ENCODE measurements around the gene ZNF664.

The ZNF664 gene

DNA sequence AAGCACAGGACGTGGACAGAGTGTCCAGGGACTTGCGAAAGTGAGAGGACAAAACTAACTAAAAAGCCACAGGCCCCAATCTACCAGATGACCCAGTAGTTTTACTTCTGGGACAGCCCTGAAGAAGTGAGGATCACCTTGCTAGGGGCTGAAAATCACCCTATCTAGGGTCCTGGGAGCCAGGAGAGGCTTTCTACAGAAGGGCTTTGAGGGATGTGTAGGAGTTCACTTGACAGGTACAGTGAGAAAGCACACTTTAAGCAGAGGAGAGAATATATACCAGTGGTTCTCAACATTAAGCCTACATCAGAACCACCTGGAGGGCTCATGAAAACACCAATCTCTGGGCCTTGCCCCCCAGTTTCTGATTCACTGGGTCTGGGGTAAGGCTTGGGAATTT lies 60.8 kb downstream of the ZNF664 start:
- DNase-seq (ENCODE audit: low read depth in 2 of 2), result no peak

DNA sequence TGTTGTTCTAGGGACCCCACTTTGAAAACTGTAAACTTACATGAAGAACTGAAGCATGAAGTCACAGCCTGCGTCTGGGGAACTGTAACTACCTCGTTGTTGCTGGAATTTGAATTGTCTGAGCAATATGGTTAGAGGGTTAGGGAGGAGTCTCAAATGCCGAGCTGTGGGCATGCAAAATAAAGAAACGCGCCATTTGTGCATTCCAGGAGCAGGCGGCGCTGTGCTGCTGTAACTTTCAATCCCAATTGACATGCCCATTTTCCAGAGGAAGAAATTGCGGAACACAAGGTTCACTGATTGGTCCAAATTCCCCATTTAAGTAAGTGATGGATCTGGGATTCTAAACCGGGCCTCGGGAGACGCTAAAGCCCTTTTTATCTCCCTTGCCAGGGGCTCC lies 61.3 kb downstream of the ZNF664 start:
- DNase-seq (ENCODE audit: low read depth in 2 of 2), result no peak

DNA sequence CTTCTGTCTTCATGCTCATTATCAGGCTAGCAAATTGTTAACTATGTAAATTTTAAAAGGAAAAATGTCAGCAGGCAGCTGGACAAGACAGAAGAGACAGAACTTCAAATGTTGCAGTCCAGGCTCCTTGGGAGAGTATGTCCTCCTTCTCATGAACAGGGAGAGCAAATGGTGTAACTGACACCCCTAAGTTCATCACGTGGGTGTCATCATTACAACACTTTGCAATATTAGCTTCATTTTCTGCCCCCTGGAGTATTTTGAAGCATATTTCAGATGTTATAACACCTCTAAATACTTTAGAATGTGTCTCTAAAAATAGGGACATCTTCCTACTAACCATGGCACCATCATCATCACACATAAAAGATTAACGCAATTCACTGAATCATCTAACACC lies 62.1 kb downstream of the ZNF664 start:
- no peak for DNase-seq (ENCODE audit: low read depth in 2 of 2)

DNA sequence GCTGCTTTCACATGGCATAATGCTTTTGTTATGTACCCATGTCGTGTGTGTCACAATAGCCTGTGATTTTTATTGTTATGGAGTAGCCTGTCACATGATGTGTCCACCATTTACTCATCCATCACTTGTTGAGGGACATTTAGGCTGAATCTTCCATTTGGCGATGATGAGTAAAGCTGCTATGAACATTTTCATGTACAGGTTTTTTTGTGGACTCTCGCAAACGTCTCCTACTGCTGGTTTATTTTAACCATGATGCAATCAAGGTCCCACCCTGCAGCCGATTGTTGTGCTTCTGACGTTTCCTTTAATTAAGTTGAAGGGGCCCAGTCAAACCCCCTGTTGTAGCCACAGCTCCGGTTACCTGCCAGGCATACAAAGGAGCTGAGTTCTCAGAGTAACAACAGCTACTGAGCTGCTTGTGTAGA lies 63.2 kb downstream of the ZNF664 start:
- DNase-seq (ENCODE audit: low read depth in 2 of 2), result no peak

DNA sequence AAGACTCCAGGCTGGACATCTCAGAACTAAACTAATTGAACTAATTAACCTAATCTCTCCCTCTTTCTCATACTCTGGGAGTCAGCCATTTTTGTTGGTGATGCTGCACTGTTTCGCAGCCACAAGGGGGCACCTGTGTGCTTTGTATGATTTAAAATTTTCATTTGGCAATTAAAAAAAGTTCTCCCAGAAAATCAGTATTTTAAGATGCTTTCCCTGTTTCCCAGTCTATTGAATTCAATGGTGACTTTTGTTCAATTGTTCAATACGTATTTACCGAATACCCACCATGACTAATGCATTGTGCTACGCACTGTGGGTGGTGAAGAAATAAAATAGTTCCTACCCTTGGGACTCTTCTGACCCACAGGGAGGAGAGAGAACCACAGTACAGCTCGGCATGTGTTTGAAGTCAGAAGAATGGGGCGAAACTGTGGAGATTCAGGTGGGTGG lies 63.7 kb downstream of the ZNF664 start:
- DNase-seq (ENCODE audit: low read depth in 2 of 2), result no peak

DNA sequence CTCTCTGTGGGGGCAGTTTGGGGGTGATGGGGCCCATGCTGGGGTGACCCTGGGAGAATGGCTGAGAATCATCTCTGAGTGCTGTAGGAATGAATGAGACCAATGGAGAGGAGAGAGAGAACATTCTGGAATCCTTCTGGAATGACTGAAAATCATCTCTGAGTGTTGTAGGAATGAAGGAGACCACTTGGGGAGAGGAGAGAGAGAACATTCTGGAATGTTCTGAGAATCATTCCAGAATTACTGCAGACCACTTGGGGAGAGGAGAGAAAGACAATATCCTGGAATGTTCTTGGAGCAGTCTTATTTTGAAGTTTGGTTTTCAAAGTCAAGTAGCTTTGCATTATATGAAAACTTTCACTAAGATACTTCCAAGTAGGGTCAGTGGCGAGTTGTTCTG lies 64.3 kb downstream of the ZNF664 start:
- DNase-seq (ENCODE audit: low read depth in 2 of 2), result no peak

DNA sequence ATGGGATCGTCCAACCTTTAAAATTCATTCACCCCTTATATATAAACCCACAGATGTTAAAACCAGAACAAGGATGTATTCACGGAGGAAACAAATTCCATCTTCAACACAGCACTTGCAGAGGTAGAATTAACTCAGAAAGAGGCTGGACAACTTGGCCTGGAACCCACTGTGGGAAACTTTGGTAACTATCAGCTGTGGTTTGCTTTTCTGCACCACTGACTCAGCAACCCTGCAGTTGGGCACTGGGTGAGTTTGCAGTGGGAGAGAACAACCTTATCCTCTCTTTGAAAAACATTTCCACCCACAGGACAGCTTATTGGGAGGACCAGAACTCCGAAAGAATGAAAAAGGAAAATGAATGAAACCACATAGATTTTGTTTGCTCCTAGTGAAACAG lies 66.3 kb downstream of the ZNF664 start:
- DNase-seq (ENCODE audit: low read depth in 2 of 2), result no peak

DNA sequence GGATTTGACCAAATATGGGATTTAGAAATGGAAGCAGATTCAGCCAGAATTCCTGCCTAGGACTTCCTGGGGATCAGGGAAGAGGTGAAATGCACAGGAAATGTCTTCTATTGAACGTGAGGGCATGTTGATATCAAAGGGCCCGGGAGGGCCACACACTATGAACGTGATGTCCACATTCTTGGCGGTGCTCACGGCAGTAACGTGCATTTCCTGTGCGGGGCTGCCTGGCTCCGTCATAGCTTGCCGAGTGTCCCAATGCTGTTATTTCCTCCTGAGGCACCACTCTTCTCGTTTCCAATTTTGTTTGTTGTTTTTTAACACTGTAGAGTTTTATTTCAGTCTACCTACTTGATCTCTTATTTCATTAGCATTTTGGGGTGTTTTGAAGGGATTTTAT lies 67.3 kb downstream of the ZNF664 start:
- no peak for DNase-seq (ENCODE audit: low read depth in 2 of 2)

DNA sequence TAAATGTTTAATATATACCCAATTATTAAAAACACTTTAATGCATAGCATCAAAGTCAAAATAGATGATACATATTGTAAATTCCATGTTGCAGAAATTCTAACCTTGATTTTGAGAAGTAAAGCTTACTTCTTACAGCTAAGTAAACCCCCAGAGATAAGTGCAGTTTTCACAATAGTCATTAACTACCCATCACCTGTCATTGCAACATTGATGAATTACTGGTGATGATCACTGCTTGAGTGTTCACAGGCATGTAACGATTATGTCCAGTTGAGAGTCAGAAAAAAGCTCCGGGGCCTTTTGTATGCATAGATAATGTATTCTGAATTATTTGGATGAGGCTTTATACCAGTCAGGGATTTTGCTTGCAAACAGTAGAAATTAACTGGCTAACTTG lies 67.7 kb downstream of the ZNF664 start:
- no peak for DNase-seq (ENCODE audit: low read depth in 2 of 2)

DNA sequence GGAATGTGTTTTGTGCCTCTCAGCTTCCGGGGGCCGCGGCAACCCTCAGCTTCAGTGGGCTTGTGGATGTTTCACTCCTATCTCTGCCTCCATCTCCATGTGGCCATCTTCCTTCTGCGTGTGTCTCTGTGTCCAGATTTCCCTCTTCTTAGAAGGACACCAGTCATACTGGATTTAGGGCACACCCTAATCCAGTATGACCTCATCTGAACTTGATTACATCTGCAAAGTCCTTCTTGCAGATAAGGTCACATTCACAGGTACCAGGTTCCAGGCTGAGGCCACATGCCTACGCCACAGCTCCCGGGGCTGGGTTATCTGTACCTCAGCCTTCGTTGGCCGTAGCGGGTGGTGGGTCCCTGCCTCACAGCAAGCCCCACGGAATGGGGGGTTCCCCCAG lies 68.9 kb downstream of the ZNF664 start:
- DNase-seq (ENCODE audit: low read depth in 2 of 2), result no peak

DNA sequence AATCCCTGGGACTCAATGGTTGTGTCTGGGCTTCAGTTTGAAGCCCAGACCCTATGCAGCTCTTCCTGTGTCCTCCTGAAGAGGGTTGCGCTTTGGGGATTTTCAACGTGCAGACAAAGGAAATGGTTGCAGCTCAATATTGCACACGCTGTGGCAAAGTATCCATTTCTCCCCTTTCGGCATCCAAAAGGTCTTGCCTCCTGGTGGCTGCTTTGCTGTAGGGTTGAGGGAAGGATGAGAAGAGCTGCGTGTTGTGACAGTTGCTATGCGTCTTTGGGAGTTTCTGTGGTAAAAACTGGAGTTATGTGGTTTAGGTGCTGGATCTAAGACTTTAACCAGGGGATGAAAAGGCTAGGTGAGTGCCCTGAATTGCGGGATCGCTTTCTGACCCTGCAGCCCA lies 71.0 kb downstream of the ZNF664 start:
- no peak for DNase-seq (ENCODE audit: low read depth in 2 of 2)

DNA sequence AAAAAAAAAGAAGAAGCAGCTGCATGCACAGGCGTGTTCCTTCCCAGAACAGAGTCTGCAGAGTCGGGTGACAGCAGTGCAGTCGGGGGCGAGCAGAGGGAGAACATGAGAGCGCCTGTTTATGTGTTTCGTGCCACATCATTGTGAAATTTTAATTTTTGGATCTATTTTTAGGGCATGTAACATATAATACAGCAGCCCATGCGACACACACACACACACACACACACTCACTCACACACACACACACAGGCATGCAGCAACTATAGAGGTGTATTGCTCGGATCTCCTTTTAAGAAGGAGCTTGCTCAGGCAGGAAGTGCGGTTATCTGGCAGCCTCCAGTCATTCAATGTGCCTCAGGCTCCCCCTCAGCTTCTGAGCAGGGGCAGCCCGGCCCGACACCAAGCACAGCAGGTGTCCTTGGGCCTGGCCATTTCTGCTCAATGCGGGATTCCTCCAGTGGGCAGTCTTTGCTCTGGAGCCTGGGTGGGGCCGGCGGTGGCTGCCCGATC lies 71.8 kb downstream of the ZNF664 start:
- no peak for DNase-seq (ENCODE audit: low read depth in 2 of 2)

DNA sequence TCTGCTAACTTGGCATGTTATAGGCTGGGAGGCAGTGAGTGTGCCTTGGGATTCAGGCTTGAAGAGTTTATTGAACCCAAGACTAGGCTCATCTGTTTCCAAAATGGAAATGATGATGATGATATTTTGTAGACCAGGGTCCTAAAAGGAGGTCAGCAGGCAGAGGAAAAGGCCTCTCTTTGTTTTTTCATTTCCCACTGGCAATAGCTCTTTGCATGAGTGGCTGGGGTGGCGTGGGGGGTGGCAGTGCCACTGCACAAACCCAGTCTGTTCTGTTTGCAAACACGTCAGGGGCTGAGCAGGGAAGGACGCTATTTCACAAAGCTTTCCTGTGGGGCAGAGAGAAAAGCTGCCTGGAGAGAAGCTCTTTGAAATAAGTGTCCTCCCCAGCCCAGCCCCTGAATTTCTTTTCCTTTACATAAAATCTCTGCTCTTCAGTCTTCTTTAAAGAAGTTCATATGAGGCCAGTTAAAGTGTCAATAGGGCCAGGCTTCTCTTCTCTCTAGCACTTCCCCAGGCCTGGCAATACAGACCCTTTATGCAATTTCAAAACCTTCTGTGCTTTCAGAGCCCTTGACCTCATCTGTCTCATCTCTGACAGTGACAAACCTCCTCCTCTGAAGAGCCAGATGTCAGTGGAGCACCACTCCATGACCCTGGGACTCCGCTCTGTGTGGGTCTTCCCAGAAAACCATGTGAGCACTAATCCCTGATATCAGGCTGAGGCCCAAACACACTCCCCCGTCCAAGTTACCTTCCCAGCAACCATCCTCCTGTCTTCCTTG lies 72.8 kb downstream of the ZNF664 start:
- no peak for DNase-seq (ENCODE audit: low read depth in 2 of 2)

DNA sequence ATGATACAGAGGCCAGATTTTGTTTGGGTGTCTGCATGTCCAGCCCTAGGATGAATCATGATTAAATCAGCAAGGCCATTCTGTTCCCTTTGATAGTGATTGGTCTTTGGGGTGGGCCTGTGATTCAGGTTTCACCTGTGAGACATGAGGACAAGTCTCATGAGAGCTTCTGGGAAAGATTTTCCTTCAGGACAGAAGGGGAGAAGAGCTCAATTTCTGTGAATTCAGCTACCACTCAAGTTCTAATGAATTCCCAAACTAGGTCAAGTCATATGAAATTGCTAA lies 73.4 kb downstream of the ZNF664 start:
- DNase-seq (ENCODE audit: low read depth in 2 of 2), result no peak

DNA sequence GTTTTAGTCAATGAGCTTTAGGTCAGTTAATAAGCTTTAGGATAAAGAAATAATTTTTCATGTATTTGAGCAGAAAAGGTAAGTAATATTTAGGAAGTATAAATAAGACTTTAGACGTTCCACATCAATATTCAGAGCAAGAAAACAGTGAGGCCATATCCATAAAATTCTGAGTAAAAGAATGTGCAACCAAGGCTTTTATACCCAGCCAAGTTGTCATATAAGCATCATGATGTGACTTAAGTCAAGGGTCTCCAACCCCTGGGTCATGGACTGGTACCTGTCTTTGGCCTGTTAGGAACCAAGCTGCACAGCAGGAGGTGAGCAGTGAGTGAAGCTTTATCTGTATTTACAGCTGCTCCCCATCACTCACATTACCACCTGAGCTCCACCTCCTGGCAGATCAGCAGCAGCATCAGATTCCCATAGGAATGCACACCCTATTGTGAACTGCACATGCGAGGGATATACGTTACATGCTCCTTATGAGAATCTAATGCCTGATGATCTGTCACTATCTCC lies 74.1 kb downstream of the ZNF664 start:
- DNase-seq (ENCODE audit: low read depth in 2 of 2), result no peak

DNA sequence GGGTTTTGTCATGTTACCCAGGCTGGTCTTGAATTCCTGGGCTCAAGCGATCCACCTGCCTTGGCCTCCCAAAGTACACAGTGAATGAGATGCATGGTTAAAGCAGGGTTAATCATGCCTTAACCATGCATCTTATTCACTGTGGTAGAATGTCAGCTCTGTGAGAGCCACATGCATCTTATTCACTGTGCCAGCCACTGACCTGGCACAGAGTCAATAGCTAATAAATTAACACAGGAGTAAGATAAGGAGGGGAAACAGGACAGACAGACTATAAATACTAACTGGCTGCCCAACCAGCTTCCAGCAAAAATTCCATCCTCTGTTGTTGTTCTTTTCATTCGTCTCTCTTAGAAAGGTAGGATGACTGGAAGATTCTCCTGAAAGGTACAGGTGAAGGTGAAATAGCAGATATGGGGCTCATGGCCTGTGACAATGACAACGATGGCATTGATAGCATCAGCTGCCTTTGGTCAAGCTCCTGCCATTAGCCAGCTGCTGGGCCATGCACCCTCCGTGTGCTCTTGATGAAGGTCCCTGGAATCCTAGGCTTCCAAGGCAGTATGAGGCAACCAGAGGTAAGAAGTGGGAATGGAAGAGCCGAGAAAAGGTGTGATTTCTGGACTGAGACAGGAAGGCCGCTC lies 76.6 kb downstream of the ZNF664 start:
- no peak for DNase-seq (ENCODE audit: low read depth in 2 of 2)

DNA sequence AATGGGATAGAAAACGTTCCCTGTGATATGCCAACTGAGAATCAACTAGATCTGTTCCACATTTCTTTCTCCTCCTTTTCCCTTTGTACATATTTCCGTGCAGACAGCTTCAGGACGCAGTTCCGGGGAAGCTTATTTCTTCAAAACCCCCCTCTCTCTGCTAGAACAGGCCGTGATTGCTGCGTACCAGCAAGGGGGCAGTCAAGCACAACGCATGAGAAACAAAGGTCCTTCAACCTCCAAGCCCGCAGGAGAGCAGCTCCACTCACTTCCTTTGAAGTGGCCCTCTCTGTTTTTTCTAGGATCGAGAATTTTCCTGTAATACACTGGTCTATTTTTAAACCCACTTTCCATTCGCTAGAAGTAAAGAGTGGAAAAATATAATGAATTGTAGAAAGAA lies 80.8 kb downstream of the ZNF664 start:
- no peak for DNase-seq (ENCODE audit: low read depth in 2 of 2)

DNA sequence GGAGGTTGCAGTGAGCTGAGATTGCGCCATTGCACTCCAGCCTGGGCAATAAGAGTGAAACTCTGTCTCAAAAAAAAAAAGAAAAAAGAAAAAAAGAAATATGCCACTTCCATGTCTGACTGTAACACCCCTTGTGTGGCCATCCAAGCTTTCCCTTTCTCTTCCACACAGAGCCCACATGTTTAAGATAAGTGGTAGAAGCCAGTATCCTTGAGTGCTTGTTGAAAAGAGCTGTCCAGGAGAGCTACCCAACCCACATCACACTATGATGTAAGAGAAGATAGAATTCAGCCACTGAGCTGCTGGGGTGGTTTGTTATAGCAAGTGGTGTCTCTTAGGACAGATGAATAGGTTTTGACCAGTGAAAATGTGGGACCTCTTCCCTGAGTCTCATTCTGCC lies 82.1 kb downstream of the ZNF664 start:
- no peak for DNase-seq (ENCODE audit: low read depth in 2 of 2)

DNA sequence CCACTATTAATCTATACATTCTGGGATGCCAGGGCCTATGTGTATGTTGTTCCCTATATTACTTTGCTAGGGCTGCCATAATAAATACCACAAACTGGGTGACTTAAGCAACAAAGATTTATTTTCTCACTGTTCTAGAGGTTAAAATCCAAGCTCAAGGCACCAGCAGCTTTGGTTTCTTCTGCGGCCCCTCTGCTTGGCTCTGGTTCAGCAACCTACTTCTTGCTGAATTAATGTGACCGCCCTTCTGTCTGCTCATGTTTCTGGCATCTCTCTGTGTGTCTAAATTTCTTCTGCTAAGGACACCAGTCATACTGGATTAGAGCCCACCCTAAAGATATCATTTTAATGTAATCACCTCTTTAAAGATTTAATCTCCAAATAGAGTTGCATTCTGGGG lies 84.7 kb downstream of the ZNF664 start:
- DNase-seq (ENCODE audit: low read depth in 2 of 2), result no peak

DNA sequence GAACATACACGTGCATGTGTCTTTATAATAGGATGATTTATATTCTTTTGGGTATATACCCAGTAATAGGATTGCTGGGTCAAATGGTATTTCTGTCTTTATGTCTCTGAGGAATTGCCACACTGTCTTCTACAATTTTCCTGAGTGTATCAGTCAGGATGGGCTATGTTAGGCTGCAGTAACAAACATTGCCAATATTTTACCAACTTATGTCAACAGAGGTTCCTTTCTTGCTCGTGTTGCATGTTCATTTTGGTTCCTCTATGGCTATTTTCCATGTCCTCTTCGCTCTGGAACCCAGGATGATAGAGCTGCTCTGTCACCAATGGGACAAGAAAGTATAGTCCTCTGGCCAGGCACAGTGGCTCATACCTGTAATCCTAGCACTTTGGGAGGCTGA lies 86.7 kb downstream of the ZNF664 start:
- no peak for DNase-seq (ENCODE audit: low read depth in 2 of 2)

Measured in stimulated activated CD4-positive, alpha-beta T cell treated with anti-CD3 and anti-CD28 coated beads, Interleukin-15, amount 100 ng/mL, for 48 hours (primary cell).